ENCODE data around the gene FUBP1.
A peak's percentile ranks its signal among the peaks of the same experiment; 100 is the strongest.

Gene FUBP1

GRCh38 chr1:77975907-77976306 is 3.0 kb downstream of the FUBP1 start:
- H3F3A ChIP-seq (ENCODE audit: control insufficient read depth, insufficient read depth), result no peaks in the 10 kb centered on the region; the same call in 1 of the 2 replicates
- peaks cover 49% of the 10 kb centered on the region for H4K20me1 ChIP-seq (ENCODE audit: control insufficient read depth, insufficient read depth, low read depth, low read length)
- H3K9me3 ChIP-seq (ENCODE audit: control insufficient read depth, insufficient read depth, low read length), result no peaks in the 10 kb centered on the region
- H3K4me2 ChIP-seq (ENCODE audit: low read length), result peak overlapping the region; percentile 87
- H3K4me3 ChIP-seq (ENCODE audit: low read length), result peak overlapping the region; percentile 86
- H3K27me3 ChIP-seq (ENCODE audit: control insufficient read depth, low read length), result no peaks in the 10 kb centered on the region
- peaks cover 38% of the 10 kb centered on the region for H3K4me1 ChIP-seq (ENCODE audit: control insufficient read depth, low read length)
- TF ChIP-seq CTCF (IDR thresholded peaks at IDR 0.05; ENCODE audit: low read depth, low read length, poor library complexity, severe bottlenecking), result no peak
- no peak for TF ChIP-seq EZH2phosphoT487 (IDR thresholded peaks at IDR 0.05; ENCODE audit: borderline replicate concordance, low read length)
- H3K79me2 ChIP-seq (ENCODE audit: control insufficient read depth, low read length), result peaks cover 96% of the 10 kb centered on the region
- peaks cover 74% of the 10 kb centered on the region for H3K36me3 ChIP-seq (ENCODE audit: control insufficient read depth, low read length)
- no peak overlapping the region for H3K27ac ChIP-seq (ENCODE audit: low read depth, low read length)
- H3K9me2 ChIP-seq (replicated peaks; ENCODE audit: control insufficient read depth, low read length), result no peaks in the 10 kb centered on the region

- peaks cover 96% of the 10 kb centered on the region for H3K79me2 ChIP-seq (ENCODE audit: control insufficient read depth, low read length)
- peaks cover 32% of the 10 kb centered on the region for H3K4me1 ChIP-seq (ENCODE audit: control insufficient read depth, low read length)
- H4K20me1 ChIP-seq (ENCODE audit: control insufficient read depth, insufficient read depth, low read depth, low read length), result peaks cover 50% of the 10 kb centered on the region
- no peak overlapping the region for H3K27ac ChIP-seq (ENCODE audit: low read depth, low read length)
- H3K9me2 ChIP-seq (replicated peaks; ENCODE audit: control insufficient read depth, low read length), result no peaks in the 10 kb centered on the region
- TF ChIP-seq CTCF (IDR thresholded peaks at IDR 0.05; ENCODE audit: low read depth, low read length, poor library complexity, severe bottlenecking) (no peak), EZH2phosphoT487 (IDR thresholded peaks at IDR 0.05; ENCODE audit: borderline replicate concordance, low read length) (no peak)
- H3K4me2 ChIP-seq (ENCODE audit: low read length), result peak overlapping the region; percentile 87
- H3K4me3 ChIP-seq (ENCODE audit: low read length), result peak overlapping the region; percentile 86
- no peaks in the 10 kb centered on the region for H3K27me3 ChIP-seq (ENCODE audit: control insufficient read depth, low read length)
- H3F3A ChIP-seq (ENCODE audit: control insufficient read depth, insufficient read depth), result no peaks in the 10 kb centered on the region; the same call in 1 of the 2 replicates
- H3K36me3 ChIP-seq (ENCODE audit: control insufficient read depth, low read length), result peaks cover 76% of the 10 kb centered on the region
- H3K9me3 ChIP-seq (ENCODE audit: control insufficient read depth, insufficient read depth, low read length), result no peaks in the 10 kb centered on the region
Measured at GRCh38 chr1:77975386-77975785, 3.5 kb downstream of the FUBP1 start.

- Histone ChIP-seq H3K9me3 (ENCODE audit: control insufficient read depth, insufficient read depth, low read length) (no peaks in the 10 kb centered on the region), H3K9me2 (replicated peaks; ENCODE audit: control insufficient read depth, low read length) (no peaks in the 10 kb centered on the region), H3K4me2 (ENCODE audit: low read length) (no peak overlapping the region), H3K27me3 (ENCODE audit: control insufficient read depth, low read length) (no peaks in the 10 kb centered on the region), H3K27ac (ENCODE audit: low read depth, low read length) (no peak overlapping the region), H3F3A (ENCODE audit: control insufficient read depth, insufficient read depth) (peaks cover 10% of the 10 kb centered on the region), H3K36me3 (ENCODE audit: control insufficient read depth, low read length) (peaks cover 92% of the 10 kb centered on the region), H3K4me3 (ENCODE audit: low read length) (no peak overlapping the region), H4K20me1 (ENCODE audit: control insufficient read depth, insufficient read depth, low read depth, low read length) (peaks cover 48% of the 10 kb centered on the region), H3K4me1 (ENCODE audit: control insufficient read depth, low read length) (peaks cover 28% of the 10 kb centered on the region), H3K79me2 (ENCODE audit: control insufficient read depth, low read length) (peaks cover 99% of the 10 kb centered on the region)
- no peak for TF ChIP-seq EZH2phosphoT487 (IDR thresholded peaks at IDR 0.05; ENCODE audit: borderline replicate concordance, low read length)
- no peak for TF ChIP-seq CTCF (IDR thresholded peaks at IDR 0.05; ENCODE audit: low read depth, low read length, poor library complexity, severe bottlenecking)
Measured at GRCh38 chr1:77972080-77972479, 6.8 kb downstream of the FUBP1 start.
